ENCODE results near the gene FIGNL2. TPM values are rescaled to one million over a fixed set of nuclear protein-coding genes. Genes with fewer than 3 reads are reported as not detected.
"Not testable (repeated sequence)": the region's sequence is repeated elsewhere in the genome, so short reads cannot be mapped to it uniquely, and the experiment has no call there.

Gene FIGNL2
- total RNA-seq, 2 experiments from 2014 or later, result 0.25 to 0.36 TPM

DNA sequence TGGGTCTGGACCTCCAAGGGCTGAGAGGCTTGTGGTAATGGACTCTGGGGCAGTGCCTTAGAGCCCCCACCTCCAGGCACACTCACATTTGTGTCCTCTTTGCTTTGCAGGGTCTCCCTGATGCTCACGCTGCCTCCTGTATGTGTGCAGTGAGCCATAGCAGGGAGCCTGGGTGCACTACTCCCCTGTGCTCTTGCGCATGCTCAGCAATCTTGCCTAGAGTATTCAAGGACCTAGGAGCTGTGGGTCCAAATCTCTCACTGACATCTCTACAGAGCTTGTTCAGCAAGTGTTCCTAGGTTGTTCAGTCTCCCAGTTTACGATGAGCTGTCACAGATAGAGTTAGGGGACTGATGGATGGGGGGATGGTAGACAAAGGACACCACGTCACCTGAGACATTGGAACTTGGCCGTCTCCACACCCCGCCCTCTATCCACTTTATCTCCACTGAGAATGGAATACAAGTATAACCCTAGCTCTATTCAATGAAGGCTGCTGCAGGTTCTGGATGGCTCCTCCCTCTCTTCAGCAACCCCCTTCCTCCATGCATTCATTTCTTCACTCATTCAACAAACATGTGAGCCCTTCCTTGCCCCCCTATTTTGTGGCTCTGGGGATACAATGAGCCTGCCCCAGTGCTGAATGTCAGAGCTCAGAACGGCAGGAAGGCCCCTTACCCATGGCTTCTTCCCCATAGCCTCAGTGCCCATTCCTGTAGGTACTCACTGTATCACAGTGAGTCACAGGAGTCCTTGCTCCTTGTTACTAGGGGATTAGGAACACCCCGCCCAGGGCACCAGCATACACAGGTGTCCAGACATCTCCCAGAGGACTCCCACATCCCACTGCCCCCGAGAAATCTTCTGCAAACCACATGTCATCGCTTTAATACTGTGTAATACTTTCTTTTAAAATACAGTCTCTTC is 31.2 kb downstream of the FIGNL2 start:
- peaks cover 5% of the 10 kb centered on the region for H3K27me3 Mint-ChIP-seq (ENCODE audit: low read depth)
- peaks cover 9% of the 10 kb centered on the region for H3K4me1 Mint-ChIP-seq (ENCODE audit: low read depth)
- H3K9me3 Mint-ChIP-seq, result no peaks in the 10 kb centered on the region
- DNase-seq, result no peak
- intact Hi-C loops (cut with micrococcal nuclease), result no loop called here
- no peak overlapping the region for H3K4me3 Mint-ChIP-seq
- no peak overlapping the region for H3K27ac Mint-ChIP-seq
- no peaks in the 10 kb centered on the region for H3K36me3 Mint-ChIP-seq (ENCODE audit: low read depth)
- CTCF ChIA-PET, result interaction anchor here (0.7 to 1.6 kb wide), 3 partner anchors 58 to 222 kb away, joined by 3 to 5 read pairs (median 3); no protein-coding TSS in a partner anchor

DNA sequence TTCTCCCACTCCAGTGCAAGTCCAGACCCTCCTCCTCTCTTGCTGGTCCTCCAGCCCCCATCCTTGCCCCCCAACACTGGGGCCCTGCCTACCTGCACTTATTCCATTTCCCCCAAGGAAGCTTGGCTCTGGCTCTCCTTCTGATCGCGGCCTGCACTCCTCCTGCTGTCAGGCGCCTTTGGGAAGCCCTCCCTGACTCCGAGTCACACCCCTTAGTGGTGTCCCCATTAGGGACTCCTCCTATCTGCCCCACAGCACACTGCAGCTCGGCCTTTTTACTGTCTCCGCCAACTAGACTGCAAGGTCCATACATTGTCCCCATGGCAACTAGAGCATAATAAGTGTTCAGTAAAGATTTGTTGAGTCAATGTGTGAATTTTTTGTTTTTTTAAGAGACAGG is 32.9 kb downstream of the FIGNL2 start:
- CTCF ChIA-PET, result interaction anchor here (0.6 kb wide), 1 partner anchor 45 kb away, joined by 5 read pairs; no protein-coding TSS in a partner anchor
- no peak overlapping the region for H3K27ac Mint-ChIP-seq
- H3K4me3 Mint-ChIP-seq, result peak overlapping the region; percentile 65
- H3K9me3 Mint-ChIP-seq, result no peaks in the 10 kb centered on the region
- intact Hi-C loops (cut with micrococcal nuclease), result loop anchor here (2.0 kb wide), 1 partner anchor 395 kb away; no protein-coding TSS in a partner anchor
- no peaks in the 10 kb centered on the region for H3K36me3 Mint-ChIP-seq (ENCODE audit: low read depth)
- peaks cover 5% of the 10 kb centered on the region for H3K27me3 Mint-ChIP-seq (ENCODE audit: low read depth)
- H3K4me1 Mint-ChIP-seq (ENCODE audit: low read depth), result peaks cover 9% of the 10 kb centered on the region
- DNase-seq, result no peak

- CTCF ChIA-PET, result interaction anchor here (0.5 to 1.6 kb wide), 9 partner anchors 9 to 133 kb away, joined by 3 to 9 read pairs (median 5); no protein-coding TSS in a partner anchor
- Mint-ChIP-seq H3K4me3 (peak overlapping the region; percentile 65), H3K36me3 (ENCODE audit: low read depth) (no peaks in the 10 kb centered on the region), H3K27ac (no peak overlapping the region), H3K9me3 (no peaks in the 10 kb centered on the region), H3K4me1 (ENCODE audit: low read depth) (peaks cover 2% of the 10 kb centered on the region), H3K27me3 (ENCODE audit: low read depth) (peaks cover 5% of the 10 kb centered on the region)
- intact Hi-C loops (cut with micrococcal nuclease), result loop anchor here (2.0 kb wide), 1 partner anchor 394 kb away; no protein-coding TSS in a partner anchor
- peak; percentile 75 for DNase-seq
These were observed 34.0 kb downstream of the FIGNL2 start for GRCh38 chr12:51814311-51815088.

DNA sequence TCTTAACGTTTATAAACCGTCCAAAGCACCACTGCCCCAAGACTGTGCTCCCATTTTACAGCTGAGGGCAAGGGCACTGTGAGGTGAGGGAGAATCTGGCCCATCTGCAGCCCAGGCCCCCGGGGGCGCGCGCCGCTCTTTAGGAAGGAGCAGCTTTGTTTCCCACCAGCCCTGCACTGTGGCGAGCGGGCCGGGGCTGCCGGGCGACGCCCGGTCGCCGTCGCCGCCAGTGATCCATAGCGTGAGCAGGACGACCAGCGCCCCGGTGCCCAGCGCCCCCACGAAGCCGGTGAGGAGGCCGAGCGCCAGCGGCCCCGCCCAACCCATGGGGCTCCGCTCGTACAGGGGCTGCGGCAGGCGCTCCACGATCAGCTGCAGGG is 34.6 kb downstream of the FIGNL2 start:
- Mint-ChIP-seq H3K36me3 (ENCODE audit: low read depth) (no peaks in the 10 kb centered on the region), H3K4me3 (no peak overlapping the region), H3K27me3 (ENCODE audit: low read depth) (peaks cover 5% of the 10 kb centered on the region), H3K27ac (no peak overlapping the region), H3K4me1 (ENCODE audit: low read depth) (peaks cover 2% of the 10 kb centered on the region), H3K9me3 (no peaks in the 10 kb centered on the region)
- CTCF ChIA-PET, result interaction anchor here (0.6 to 1.6 kb wide), 8 partner anchors 10 to 132 kb away, joined by 3 to 9 read pairs (median 4); no protein-coding TSS in a partner anchor
- DNase-seq, result no peak
- intact Hi-C loops (cut with micrococcal nuclease), result loop anchor here (2.0 kb wide), 1 partner anchor 393 kb away; no protein-coding TSS in a partner anchor

DNA sequence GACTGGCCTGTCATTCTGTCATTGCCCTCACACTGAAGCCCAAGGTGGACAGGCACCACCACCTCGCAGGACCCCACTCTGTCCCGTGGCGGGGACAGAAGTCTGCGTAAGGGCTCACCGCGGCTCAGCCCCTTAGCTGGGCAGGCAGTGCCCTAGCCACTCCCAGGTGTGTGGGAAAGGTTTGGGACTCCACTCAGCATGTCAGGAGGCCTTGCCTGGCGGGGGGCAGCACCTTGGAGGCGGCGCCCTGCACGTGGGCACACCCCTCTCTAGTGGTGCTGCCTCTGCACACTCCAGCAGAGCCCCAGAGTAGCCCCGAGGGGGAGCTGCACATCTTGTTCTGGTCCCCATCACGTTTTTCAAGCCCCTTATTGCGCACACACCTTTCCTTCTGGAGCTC is 35.6 kb downstream of the FIGNL2 start:
- H3K27me3 Mint-ChIP-seq (ENCODE audit: low read depth), result peaks cover 5% of the 10 kb centered on the region
- DNase-seq, result no peak
- H3K9me3 Mint-ChIP-seq, result no peaks in the 10 kb centered on the region
- H3K36me3 Mint-ChIP-seq (ENCODE audit: low read depth), result no peaks in the 10 kb centered on the region
- no peak overlapping the region for H3K27ac Mint-ChIP-seq
- CTCF ChIA-PET, result interaction anchor here (0.9 to 1.6 kb wide), 3 partner anchors 9 to 62 kb away, joined by 3 to 6 read pairs (median 6); no protein-coding TSS in a partner anchor
- H3K4me3 Mint-ChIP-seq, result peak overlapping the region; percentile 45
- H3K4me1 Mint-ChIP-seq (ENCODE audit: low read depth), result peaks cover 2% of the 10 kb centered on the region
- intact Hi-C loops (cut with micrococcal nuclease), result no loop called here

DNA sequence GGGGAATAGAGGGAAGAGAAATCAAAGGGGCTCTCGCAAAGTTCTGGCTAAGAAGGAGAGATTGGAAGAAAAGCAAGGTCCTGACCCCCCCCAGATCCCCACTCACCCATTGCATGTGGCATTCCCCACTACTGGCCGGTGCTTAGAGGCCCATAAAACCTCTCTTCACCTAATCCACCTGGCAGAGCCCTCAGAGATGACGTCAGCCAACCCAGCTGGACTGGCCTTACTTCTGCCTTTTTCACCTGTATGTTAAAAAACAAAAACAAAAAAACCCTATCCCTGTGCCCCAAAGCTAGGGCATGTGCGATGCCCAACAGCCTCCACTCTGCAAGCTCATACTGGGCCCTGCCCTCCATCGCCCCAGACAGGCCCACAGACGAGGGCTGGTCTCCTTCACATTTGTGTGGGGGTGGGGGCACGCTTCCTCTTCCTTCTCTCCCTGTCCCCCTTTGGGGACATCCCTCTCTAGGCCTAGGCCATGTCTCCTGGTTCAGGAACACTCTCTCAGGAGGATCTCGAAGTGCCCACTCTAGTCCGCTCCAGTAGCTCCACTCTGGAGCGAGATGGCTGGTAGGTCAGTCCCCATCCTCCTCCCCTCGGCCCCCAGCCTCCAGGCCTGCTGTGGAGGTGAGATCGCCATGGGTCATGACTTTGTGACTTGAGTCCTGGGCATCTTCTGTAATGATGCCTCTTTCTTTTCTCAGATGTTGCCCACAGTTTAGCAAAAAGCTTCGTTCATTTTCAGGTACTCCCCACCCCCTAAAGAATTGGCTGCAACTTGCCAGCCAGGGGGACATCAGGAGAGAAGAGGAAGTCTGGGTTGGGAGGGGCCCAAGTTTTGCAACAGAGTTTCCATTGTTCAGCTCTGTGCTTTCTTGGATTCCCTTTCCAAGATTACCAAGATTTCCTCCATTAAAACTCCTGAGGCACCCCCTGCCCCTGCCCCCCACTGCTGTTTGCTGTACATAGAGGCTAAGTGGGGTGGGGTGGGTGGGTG is 37.0 kb downstream of the FIGNL2 start:
- intact Hi-C loops (cut with micrococcal nuclease), result no loop called here
- peaks cover 5% of the 10 kb centered on the region for H3K27me3 Mint-ChIP-seq (ENCODE audit: low read depth)
- no peak overlapping the region for H3K27ac Mint-ChIP-seq
- no peaks in the 10 kb centered on the region for H3K9me3 Mint-ChIP-seq
- no peaks in the 10 kb centered on the region for H3K36me3 Mint-ChIP-seq (ENCODE audit: low read depth)
- no peak for DNase-seq
- CTCF ChIA-PET, result interaction anchor here (1.1 kb wide), 1 partner anchor 12 kb away, joined by 3 read pairs; no protein-coding TSS in a partner anchor
- peaks cover 2% of the 10 kb centered on the region for H3K4me1 Mint-ChIP-seq (ENCODE audit: low read depth)
- H3K4me3 Mint-ChIP-seq, result no peak overlapping the region

GRCh38 chr12:51809193-51809592 is 39.3 kb downstream of the FIGNL2 start:
- CTCF ChIA-PET, result no interaction called here
- H3K36me3 Mint-ChIP-seq (ENCODE audit: low read depth), result no peaks in the 10 kb centered on the region
- DNase-seq, result no peak
- no peaks in the 10 kb centered on the region for H3K9me3 Mint-ChIP-seq
- no peaks in the 10 kb centered on the region for H3K4me1 Mint-ChIP-seq (ENCODE audit: low read depth)
- no peaks in the 10 kb centered on the region for H3K27me3 Mint-ChIP-seq (ENCODE audit: low read depth)
- H3K27ac Mint-ChIP-seq, result no peak overlapping the region
- H3K4me3 Mint-ChIP-seq, result no peak overlapping the region
- intact Hi-C loops (cut with micrococcal nuclease), result no loop called here

DNA sequence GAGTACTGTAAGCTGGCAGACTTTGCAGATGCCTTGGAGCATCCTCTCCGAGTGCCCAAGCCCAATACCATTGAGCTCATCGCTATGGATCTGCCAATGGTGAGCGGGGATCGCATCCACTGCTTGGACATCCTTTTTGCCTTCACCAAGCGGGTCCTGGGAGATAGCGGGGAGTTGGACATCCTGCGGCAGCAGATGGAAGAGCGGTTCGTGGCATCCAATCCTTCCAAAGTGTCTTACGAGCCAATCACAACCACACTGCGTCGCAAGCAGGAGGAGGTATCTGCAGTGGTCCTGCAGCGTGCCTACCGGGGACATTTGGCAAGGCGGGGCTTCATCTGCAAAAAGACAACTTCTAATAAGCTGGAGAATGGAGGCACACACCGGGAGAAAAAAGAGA is 41.6 kb downstream of the FIGNL2 start:
- Mint-ChIP-seq H3K27ac (no peak overlapping the region), H3K4me1 (ENCODE audit: low read depth) (no peaks in the 10 kb centered on the region), H3K4me3 (no peak overlapping the region), H3K27me3 (ENCODE audit: low read depth) (no peaks in the 10 kb centered on the region), H3K9me3 (no peaks in the 10 kb centered on the region), H3K36me3 (ENCODE audit: low read depth) (no peaks in the 10 kb centered on the region)
- intact Hi-C loops (cut with micrococcal nuclease), result no loop called here
- no peak for DNase-seq
- CTCF ChIA-PET, result no interaction called here

- Mint-ChIP-seq H3K4me1 (ENCODE audit: low read depth) (no peaks in the 10 kb centered on the region), H3K27me3 (ENCODE audit: low read depth) (no peaks in the 10 kb centered on the region), H3K36me3 (ENCODE audit: low read depth) (no peaks in the 10 kb centered on the region), H3K4me3 (no peak overlapping the region), H3K27ac (no peak overlapping the region), H3K9me3 (no peaks in the 10 kb centered on the region)
- intact Hi-C loops (cut with micrococcal nuclease), result no loop called here
- CTCF ChIA-PET, result interaction anchor here (0.6 kb wide), 1 partner anchor 247 kb away, joined by 3 read pairs; no protein-coding TSS in a partner anchor
- DNase-seq, result no peak
These were observed 47.5 kb downstream of the FIGNL2 start for GRCh38 chr12:51801027-51801426.

GRCh38 chr12:51798501-51798900 is 50.0 kb downstream of the FIGNL2 start:
- no peak overlapping the region for H3K27ac Mint-ChIP-seq
- no peaks in the 10 kb centered on the region for H3K27me3 Mint-ChIP-seq (ENCODE audit: low read depth)
- CTCF ChIA-PET, result interaction anchor here (0.6 kb wide), 1 partner anchor 349 kb away, joined by 3 read pairs; no protein-coding TSS in a partner anchor
- no peaks in the 10 kb centered on the region for H3K36me3 Mint-ChIP-seq (ENCODE audit: low read depth)
- no peak overlapping the region for H3K4me3 Mint-ChIP-seq
- intact Hi-C loops (cut with micrococcal nuclease), result no loop called here
- DNase-seq, result no peak
- H3K9me3 Mint-ChIP-seq, result no peaks in the 10 kb centered on the region
- no peaks in the 10 kb centered on the region for H3K4me1 Mint-ChIP-seq (ENCODE audit: low read depth)

DNA sequence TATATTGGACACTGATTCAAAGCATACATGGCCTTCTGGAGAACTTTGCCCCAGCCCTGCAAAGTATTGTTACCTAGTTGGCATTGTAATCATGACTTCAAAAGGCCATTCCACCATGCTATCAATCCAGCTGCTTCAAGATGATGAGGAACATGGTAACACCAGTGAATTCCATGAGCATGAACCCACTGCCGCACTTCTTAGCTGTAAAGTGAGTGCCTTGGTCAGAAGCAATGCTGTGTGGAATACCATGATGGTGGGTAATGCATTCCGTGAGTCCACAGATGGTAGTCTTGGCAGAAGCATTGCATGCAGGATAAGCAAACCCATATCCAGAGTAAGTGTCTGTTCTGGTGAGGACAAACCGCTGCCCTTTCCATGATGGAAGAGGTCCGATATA is 50.5 kb downstream of the FIGNL2 start:
- H3K4me3 Mint-ChIP-seq, result not testable (repeated sequence)

More for the DNA sequence above, 50.5 kb downstream of the FIGNL2 start:
- CTCF ChIA-PET; intact Hi-C loops (cut with micrococcal nuclease); H3K27ac Mint-ChIP-seq; H3K36me3 Mint-ChIP-seq (ENCODE audit: low read depth); H3K27me3 Mint-ChIP-seq (ENCODE audit: low read depth); H3K4me1 Mint-ChIP-seq (ENCODE audit: low read depth); H3K9me3 Mint-ChIP-seq; DNase-seq: not testable (repeated sequence)
